Right lobe of liver (tissue), 6 donors: ENCODE measurements around the gene CYP2E1. TPM values are rescaled to one million over a fixed set of nuclear protein-coding genes. Genes with fewer than 3 reads are reported as not detected.

Experiments used
- ATAC-seq, 4 donors: fragments of 200-7000 bp; cut with Tn5 transposase; one replicate each; pipeline ENCODE4 v1.9.1; 2020; ENCODE audit warnings: mild to moderate bottlenecking in 4 of 4, moderate library complexity in 4 of 4
- DNase-seq, 3 donors: peaks; one replicate each; pipeline ENCODE4 v3.0.0-alpha.2; 2020
- H3K27ac ChIP-seq, 3 donors: fragments of 200-600 bp; one replicate each; pipeline ENCODE4 v1.8.0; 2022
- H3K27me3 ChIP-seq, 2 donors: fragments of 200-600 bp; one replicate each; pipeline ENCODE4 v1.8.0; 2022
- H3K36me3 ChIP-seq, 4 donors: fragments of 200-600 bp; sonication (generic) in 1 of 4; one replicate each; pipeline versions ENCODE4 v1.5.1 to v1.8.0; 2017 to 2022; ENCODE audit warnings: control low read depth in 1 of 4
- H3K4me1 ChIP-seq, 4 donors: fragments of 200-600 bp; sonication (generic) in 1 of 4; one replicate each; pipeline versions ENCODE4 v1.5.1 to v1.8.0; 2017 to 2022; ENCODE audit warnings: control low read depth in 1 of 4
- H3K4me3 ChIP-seq, 3 donors: fragments of 200-600 bp; one replicate each; pipeline ENCODE4 v1.8.0; 2022
- H3K9me3 ChIP-seq, 4 donors: fragments of 200-600 bp; sonication (generic) in 1 of 4; one replicate each; pipeline versions ENCODE4 v1.5.1 to v1.8.0; 2017 to 2022; ENCODE audit warnings: control low read depth in 1 of 4
- POLR2A ChIP-seq: fragments of 450-650 bp; IDR thresholded peaks from one replicate; pipeline ENCODE4 v1.6.1; 2017; ENCODE audit warnings: antibody characterized with exemption, mild to moderate bottlenecking
- WGBS: methylation state at CpG from one replicate; pipeline ENCODE4 v1.1.6; 2018; ENCODE audit warnings: low coverage, low lambda C conversion rate; ENCODE audit not compliant: insufficient coverage; ENCODE audit errors: missing lambda C conversion rate; 5-methylcytosine and 5-hydroxymethylcytosine counted together
- intact Hi-C, 2 donors: fragments of 100-400 bp; cut with DNase I; formaldehyde crosslinking; loops; one replicate each; pipeline versions ENCODE4 v1.11.2 to v1.14.1; 2022
- total RNA-seq, 6 experiments: library from RNA; depleted of rRNA in 2 of 6; stranded (reverse); fragments of >200 nt in 2 of 6; fragmentation: NEBNext Ultra II Directional in 3 of 6; extraction: Animal tissue kit (Norgen Biotek cat#: 25700) in 3 of 6; gene quantifications; one replicate each; pipeline versions ENCODE4 v1.1.0 to v1.2.4, GENCODE V29; 2016 to 2023
- TF ChIP-seq, protein P1 (sequence below), 4 donors: fragments of 200-600 bp in 3 of 4; fragments of 450-650 bp in 1 of 4; IDR thresholded peaks; one replicate each; pipeline versions ENCODE4 v1.5.1 to v1.8.0; 2016 to 2022; ENCODE audit warnings: antibody characterized with exemption in 4 of 4, mild to moderate bottlenecking in 2 of 4
- donor health status: DM: no; HTN: yes; CAD: no.
- donor health status: DM: no; HTN: no; CAD: no.
- donor health status: DM: no; HTN: no; CAD: no.
- donor health status: DM: no; HTN: yes; CAD: no.
- donor health status: DM: no; HTN: yes; CAD: no.

CYP2E1 gene
- total RNA-seq, 6 experiments from 2014 or later: 1,651 to 5,193 (median 3,912) TPM

DNA sequence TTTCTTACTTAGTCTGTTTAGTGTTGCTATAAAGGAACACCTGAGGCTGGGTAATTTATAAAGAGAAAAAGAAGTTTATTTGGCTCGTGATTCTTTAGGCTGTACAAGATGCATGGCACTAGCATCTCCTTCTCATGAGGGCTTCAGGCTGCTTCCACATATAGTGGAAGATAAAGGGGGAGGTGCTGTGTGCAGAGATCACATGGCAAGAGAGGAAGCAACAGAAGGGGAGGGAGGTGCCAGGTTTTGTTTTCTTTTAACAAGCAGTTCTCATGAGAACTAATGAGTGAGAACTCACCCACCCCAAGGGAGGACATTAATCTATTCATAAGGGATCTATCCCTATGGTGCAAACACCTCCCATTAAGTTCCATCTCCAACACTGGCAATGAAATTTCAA, 17.3 kb downstream of the CYP2E1 start:
- Histone ChIP-seq H3K36me3 (peaks cover 0 to 4% (median 0%) of the 10 kb centered on the region in 4 donors), H3K9me3 (peaks cover 0 to 6% (median 0%) of the 10 kb centered on the region in 4 donors), H3K4me3 (no peak overlapping the region), H3K27ac (no peak overlapping the region), H3K27me3 (no peaks in the 10 kb centered on the region), H3K4me1 (no peaks in the 10 kb centered on the region)
- ATAC-seq (peak in 2 of 4 donors; percentile 9 to 32), DNase-seq (no peak)
- WGBS: 14% methylated on average over 1 of the region's 1 CpG
- no peak for TF ChIP-seq POLR2A
- TF ChIP-seq, protein P1, sequence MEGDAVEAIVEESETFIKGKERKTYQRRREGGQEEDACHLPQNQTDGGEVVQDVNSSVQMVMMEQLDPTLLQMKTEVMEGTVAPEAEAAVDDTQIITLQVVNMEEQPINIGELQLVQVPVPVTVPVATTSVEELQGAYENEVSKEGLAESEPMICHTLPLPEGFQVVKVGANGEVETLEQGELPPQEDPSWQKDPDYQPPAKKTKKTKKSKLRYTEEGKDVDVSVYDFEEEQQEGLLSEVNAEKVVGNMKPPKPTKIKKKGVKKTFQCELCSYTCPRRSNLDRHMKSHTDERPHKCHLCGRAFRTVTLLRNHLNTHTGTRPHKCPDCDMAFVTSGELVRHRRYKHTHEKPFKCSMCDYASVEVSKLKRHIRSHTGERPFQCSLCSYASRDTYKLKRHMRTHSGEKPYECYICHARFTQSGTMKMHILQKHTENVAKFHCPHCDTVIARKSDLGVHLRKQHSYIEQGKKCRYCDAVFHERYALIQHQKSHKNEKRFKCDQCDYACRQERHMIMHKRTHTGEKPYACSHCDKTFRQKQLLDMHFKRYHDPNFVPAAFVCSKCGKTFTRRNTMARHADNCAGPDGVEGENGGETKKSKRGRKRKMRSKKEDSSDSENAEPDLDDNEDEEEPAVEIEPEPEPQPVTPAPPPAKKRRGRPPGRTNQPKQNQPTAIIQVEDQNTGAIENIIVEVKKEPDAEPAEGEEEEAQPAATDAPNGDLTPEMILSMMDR (IDR thresholded peaks at IDR 0.05): no peak
- intact Hi-C loops: no loop called here

DNA sequence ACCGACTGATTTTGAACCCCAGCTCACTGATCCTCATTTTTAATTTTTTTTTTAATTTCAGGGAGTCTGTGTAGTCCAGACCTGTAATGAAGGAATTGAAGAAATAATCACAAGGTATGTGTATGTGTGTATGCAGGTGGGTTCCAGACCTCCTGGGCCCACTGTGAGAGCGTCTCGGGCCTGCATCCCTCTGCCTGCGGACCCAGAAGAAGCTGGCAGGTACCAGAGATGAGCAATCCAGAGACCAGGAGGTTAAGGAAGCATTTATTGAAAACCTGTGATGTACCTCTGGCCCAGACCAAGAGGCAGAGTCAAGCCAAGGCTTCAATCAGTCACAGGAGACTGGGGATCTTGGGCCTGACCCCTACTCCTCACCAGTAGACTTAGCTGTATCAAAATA, 27.4 kb downstream of the CYP2E1 start:
- H3K9me3 ChIP-seq: no peaks in the 10 kb centered on the region
- no peak overlapping the region for H3K27ac ChIP-seq
- H3K4me3 ChIP-seq: no peak overlapping the region
- TF ChIP-seq, protein P1 (IDR thresholded peaks at IDR 0.05): no peak
- no peak for TF ChIP-seq POLR2A
- intact Hi-C loops: no loop called here
- no peaks in the 10 kb centered on the region for H3K4me1 ChIP-seq
- H3K27me3 ChIP-seq: no peaks in the 10 kb centered on the region
- ATAC-seq (no peak), DNase-seq (no peak)
- 83% methylated on average over 3 of the region's 4 CpGs for WGBS
- H3K36me3 ChIP-seq: no peaks in the 10 kb centered on the region

DNA sequence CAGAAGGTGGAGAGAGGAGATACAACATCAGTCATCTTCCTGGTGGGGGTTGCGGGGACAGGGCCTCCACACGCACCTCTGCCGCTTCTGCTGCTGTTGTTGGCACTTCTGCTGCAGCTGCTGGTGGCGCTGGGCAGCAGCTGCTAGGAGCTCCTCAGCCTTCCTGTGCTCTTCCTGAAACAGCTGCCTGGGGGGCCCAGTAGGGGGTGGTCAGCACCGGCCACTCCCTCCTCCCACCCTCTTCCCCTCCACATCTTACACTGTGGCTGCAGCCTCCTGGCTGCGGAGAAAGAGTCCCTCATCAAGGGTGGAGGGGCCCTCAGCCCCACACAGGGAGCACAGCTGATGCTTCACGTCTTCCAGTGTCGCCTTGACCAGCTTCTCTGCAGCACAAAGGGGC, 28.4 kb downstream of the CYP2E1 start:
- H3K36me3 ChIP-seq: no peaks in the 10 kb centered on the region
- H3K4me1 ChIP-seq: no peaks in the 10 kb centered on the region
- 93% methylated on average over 2 of the region's 8 CpGs for WGBS
- TF ChIP-seq, protein P1 (IDR thresholded peaks at IDR 0.05): no peak
- TF ChIP-seq POLR2A: no peak
- H3K27ac ChIP-seq: no peak overlapping the region
- ATAC-seq: no peak
- intact Hi-C loops: no loop called here
- H3K27me3 ChIP-seq: no peaks in the 10 kb centered on the region
- no peak for DNase-seq
- no peaks in the 10 kb centered on the region for H3K9me3 ChIP-seq
- no peak overlapping the region for H3K4me3 ChIP-seq

DNA sequence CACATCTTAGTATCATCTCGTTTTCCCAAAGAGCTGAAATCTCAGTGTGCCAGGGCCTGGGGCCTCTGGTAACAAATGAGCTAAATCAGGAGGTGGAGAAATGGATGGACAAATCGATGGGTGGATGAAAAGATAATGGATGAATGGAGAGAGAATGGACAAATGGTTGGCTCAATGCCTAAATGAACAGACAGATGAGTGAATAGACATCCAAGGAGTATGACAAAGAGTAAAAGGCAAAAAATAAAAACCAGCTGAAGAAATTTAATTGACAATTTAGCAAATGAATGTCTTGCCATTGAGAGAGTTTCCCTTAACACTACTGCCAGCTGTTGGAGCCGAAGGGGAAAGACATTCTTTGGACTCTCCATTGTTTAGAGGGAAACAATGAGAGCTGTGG, 30.2 kb downstream of the CYP2E1 start:
- ATAC-seq (no peak), DNase-seq (no peak)
- Histone ChIP-seq H3K4me3 (no peak overlapping the region), H3K27me3 (no peaks in the 10 kb centered on the region), H3K36me3 (no peaks in the 10 kb centered on the region), H3K27ac (no peak overlapping the region), H3K4me1 (no peaks in the 10 kb centered on the region), H3K9me3 (no peaks in the 10 kb centered on the region)
- intact Hi-C loops: no loop called here
- TF ChIP-seq POLR2A: no peak
- TF ChIP-seq, protein P1 (IDR thresholded peaks at IDR 0.05): peak in 1 of 4 donors; percentile 11
- 55% methylated on average over 3 of the region's 3 CpGs for WGBS

DNA sequence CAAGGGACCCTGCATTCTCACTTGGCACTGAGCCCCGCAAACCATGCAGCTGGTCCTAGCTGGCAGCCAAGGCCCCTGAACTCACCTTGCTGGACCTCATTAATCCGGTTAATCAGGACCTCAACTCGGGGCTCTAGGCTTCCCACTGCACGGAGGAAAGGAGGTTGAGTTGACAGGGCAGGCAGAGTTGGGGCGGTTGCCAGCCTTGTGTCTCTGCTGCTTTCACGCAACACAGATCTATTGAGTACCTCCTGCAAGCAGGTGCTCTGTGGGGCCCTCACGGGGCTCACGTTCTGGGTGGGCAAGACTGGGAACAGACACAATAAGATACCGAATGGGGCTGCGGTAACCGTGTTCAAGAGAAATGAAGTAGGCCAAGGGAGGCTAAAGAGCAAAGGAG, 32.1 kb downstream of the CYP2E1 start:
- Histone ChIP-seq H3K4me1 (no peaks in the 10 kb centered on the region), H3K4me3 (no peak overlapping the region), H3K27ac (no peak overlapping the region), H3K9me3 (no peaks in the 10 kb centered on the region), H3K27me3 (no peaks in the 10 kb centered on the region), H3K36me3 (no peaks in the 10 kb centered on the region)
- TF ChIP-seq, protein P1 (IDR thresholded peaks at IDR 0.05): no peak
- TF ChIP-seq POLR2A: no peak
- DNase-seq (no peak), ATAC-seq (no peak)
- 82% methylated on average over 11 of the region's 11 CpGs for WGBS
- intact Hi-C loops: no loop called here
